ENCODE data around the gene NRG4. TPM values are rescaled to one million over a fixed set of nuclear protein-coding genes. Genes with fewer than 3 reads are reported as not detected.

The NRG4 gene
- total RNA-seq, 1 experiment from 2014 or later = 1.0 TPM

GRCh38 chr15:75920079-75920478 is 92.1 kb downstream of the NRG4 start (continued):
- no peak for TF ChIP-seq ZBTB33 (IDR thresholded peaks at IDR 0.05; ENCODE audit: extremely low read depth, insufficient replicate concordance, low read length)
- no peak for TF ChIP-seq SIN3A (IDR thresholded peaks at IDR 0.05; ENCODE audit: low read depth)
- no peak for TF ChIP-seq YY1 (IDR thresholded peaks at IDR 0.05; ENCODE audit: extremely low read depth, insufficient replicate concordance, low read depth, low read length)
- no peak for TF ChIP-seq CTCF (IDR thresholded peaks at IDR 0.05 in 2 of 3, conservative IDR thresholded peaks at IDR 0.05 in 1 of 3; ENCODE audit: borderline replicate concordance in 1 of 3, insufficient read depth in 1 of 3, low read depth in 2 of 3, low read length in 2 of 3)
- no peak for TF ChIP-seq SP1 (IDR thresholded peaks at IDR 0.05; ENCODE audit: low read depth)
- no peak for TF ChIP-seq ATF3 (IDR thresholded peaks at IDR 0.05)
- TF ChIP-seq JUND (IDR thresholded peaks at IDR 0.05) = no peak
- TF ChIP-seq CBX3 (IDR thresholded peaks at IDR 0.05; ENCODE audit: low read depth) = no peak

GRCh38 chr15:75918135-75918534 is 94.1 kb downstream of the NRG4 start:
- Histone ChIP-seq H3K27me3 (ENCODE audit: insufficient read depth, low read length) (no peaks in the 10 kb centered on the region), H3K4me2 (ENCODE audit: low read length) (no peak overlapping the region), H3K36me3 (ENCODE audit: control insufficient read depth in 1 of 2, insufficient read depth in 2 of 2, low read length in 2 of 2) (peaks cover 32 to 36% of the 10 kb centered on the region in 2 experiments; a peak in 3 of 4 replicates), H3K4me1 (ENCODE audit: control insufficient read depth in 1 of 2, insufficient read depth in 2 of 2, low read length in 2 of 2) (no peaks in the 10 kb centered on the region), H3K9ac (ENCODE audit: low read length) (no peak overlapping the region), H3K4me3 (replicated peaks in 1 of 2; ENCODE audit: low read depth in 1 of 2, low read length in 2 of 2) (no peak overlapping the region), H3K27ac (ENCODE audit: low read depth, low read length) (no peak overlapping the region), H3K79me2 (ENCODE audit: insufficient read depth, low read length) (peaks cover 81% of the 10 kb centered on the region), H3K9me3 (ENCODE audit: control insufficient read depth in 1 of 2, insufficient read depth in 1 of 2, low read depth in 1 of 2, low read length in 2 of 2) (no peaks in the 10 kb centered on the region), H4K20me1 (ENCODE audit: insufficient read depth) (no peaks in the 10 kb centered on the region), H2AFZ (ENCODE audit: low read depth, low read length, poor library complexity, severe bottlenecking) (no peak overlapping the region), H3K9me2 (ENCODE audit: insufficient read depth) (no peaks in the 10 kb centered on the region)
- TF ChIP-seq ELF1 (IDR thresholded peaks at IDR 0.05; ENCODE audit: borderline replicate concordance, low read depth) (no peak), MAX (IDR thresholded peaks at IDR 0.05) (no peak), SP1 (IDR thresholded peaks at IDR 0.05; ENCODE audit: low read depth) (no peak), RAD21 (IDR thresholded peaks at IDR 0.05; ENCODE audit: low read depth) (no peak), ATF3 (IDR thresholded peaks at IDR 0.05) (no peak), ZFX (IDR thresholded peaks at IDR 0.05) (no peak), EGR1 (IDR thresholded peaks at IDR 0.05; ENCODE audit: low read depth) (no peak), POLR2A (IDR thresholded peaks at IDR 0.05; ENCODE audit: borderline replicate concordance, extremely low read depth, insufficient read depth, insufficient read length) (no peak), SIN3A (IDR thresholded peaks at IDR 0.05; ENCODE audit: low read depth) (no peak), POLR2AphosphoS5 (IDR thresholded peaks at IDR 0.05; ENCODE audit: low read depth, low read length) (no peak), CTCF (IDR thresholded peaks at IDR 0.05 in 2 of 3, conservative IDR thresholded peaks at IDR 0.05 in 1 of 3; ENCODE audit: borderline replicate concordance in 1 of 3, insufficient read depth in 1 of 3, low read depth in 2 of 3, low read length in 2 of 3) (no peak), FOSL1 (IDR thresholded peaks at IDR 0.05; ENCODE audit: low read depth) (no peak), TCF7L2 (IDR thresholded peaks at IDR 0.05; ENCODE audit: borderline replicate concordance, extremely low read depth, insufficient read depth, insufficient read length) (no peak), SRF (IDR thresholded peaks at IDR 0.05; ENCODE audit: low read depth) (no peak)
- no TSS peak for BruUV-seq (replicated peaks)
- RAD21 ChIA-PET (ENCODE audit: low non-redundant PET in 1 of 2, low total read pairs in 2 of 2, uncharacterized antibody in 2 of 2, unreplicated experiment in 2 of 2) = no interaction called here
- intact Hi-C loops (cut with micrococcal nuclease) = no loop called here
- no peak for ATAC-seq
- POLR2A ChIA-PET = no interaction called here
- DNase-seq (ENCODE audit: low read depth, low spot score) = no peak
- CTCF ChIA-PET = interaction anchor here (0.8 kb wide), 1 partner anchor 108 kb away, joined by 3 read pairs; no protein-coding TSS in a partner anchor

Data from HCT116 (cell line).